Central memory CD8-positive, alpha-beta T cell (primary cell): Measurements from ENCODE around the gene SLC25A34.

Source experiments
- ATAC-seq: fragments of 150-1000 bp; cut with Tn5 transposase; replicated peaks from 2 replicates; pipeline ENCODE4 v1.10.0; 2022; ENCODE audit warnings: mild to moderate bottlenecking, moderate FRiP score, moderate number of reproducible peaks; ENCODE audit not compliant: poor library complexity, severe bottlenecking; ENCODE audit errors: extremely low read depth
- DNase-seq, 2 donors: peaks; one replicate each; pipeline ENCODE4 v3.0.0; 2021; ENCODE audit warnings: low spot score in 2 of 2
- H3K27ac Mint-ChIP-seq: one replicate; pipeline ENCODE4 v1.8.0; 2022; ENCODE audit warnings: low read depth, mild to moderate bottlenecking, moderate library complexity, mixed read lengths
- H3K27me3 Mint-ChIP-seq: one replicate; pipeline ENCODE4 v1.8.0; 2022; ENCODE audit warnings: mixed read lengths
- H3K36me3 Mint-ChIP-seq: one replicate; pipeline ENCODE4 v1.8.0; 2022; ENCODE audit warnings: mild to moderate bottlenecking, moderate library complexity, mixed read lengths; ENCODE audit not compliant: insufficient read depth
- H3K4me1 Mint-ChIP-seq: one replicate; pipeline ENCODE4 v1.8.0; 2022; ENCODE audit warnings: mixed read lengths
- H3K4me3 Mint-ChIP-seq: one replicate; pipeline ENCODE4 v1.8.0; 2022; ENCODE audit warnings: mild to moderate bottlenecking, moderate library complexity, mixed read lengths
- H3K9me3 Mint-ChIP-seq: one replicate; pipeline ENCODE4 v1.8.0; 2022; ENCODE audit warnings: mixed read lengths

Gene SLC25A34

GRCh38 chr1:15755021-15755645 is 19.1 kb downstream of the SLC25A34 start:
- no peak for ATAC-seq
- Mint-ChIP-seq H3K27ac (no peak overlapping the region), H3K36me3 (no peaks in the 10 kb centered on the region), H3K9me3 (no peaks in the 10 kb centered on the region), H3K4me3 (no peak overlapping the region), H3K4me1 (no peaks in the 10 kb centered on the region), H3K27me3 (peaks cover 67% of the 10 kb centered on the region)
- no peak for DNase-seq

- no peak for DNase-seq
- Mint-ChIP-seq H3K9me3 (no peaks in the 10 kb centered on the region), H3K27me3 (peaks cover 72% of the 10 kb centered on the region), H3K4me1 (no peaks in the 10 kb centered on the region), H3K27ac (no peak overlapping the region), H3K36me3 (no peaks in the 10 kb centered on the region), H3K4me3 (no peak overlapping the region)
- no peak for ATAC-seq
Measured at GRCh38 chr1:15755646-15756040, 19.6 kb downstream of the SLC25A34 start.

- Mint-ChIP-seq H3K9me3 (no peaks in the 10 kb centered on the region), H3K27ac (no peak overlapping the region), H3K27me3 (peaks cover 77% of the 10 kb centered on the region), H3K36me3 (no peaks in the 10 kb centered on the region), H3K4me1 (no peaks in the 10 kb centered on the region), H3K4me3 (no peak overlapping the region)
- ATAC-seq (peak; percentile 24), DNase-seq (no peak)
Measured at GRCh38 chr1:15756143-15757015, 20.3 kb downstream of the SLC25A34 start.

GRCh38 chr1:15757016-15757543 is 21.0 kb downstream of the SLC25A34 start:
- H3K4me1 Mint-ChIP-seq = no peaks in the 10 kb centered on the region
- peak overlapping the region; percentile 47 for H3K4me3 Mint-ChIP-seq
- DNase-seq = no peak
- no peaks in the 10 kb centered on the region for H3K36me3 Mint-ChIP-seq
- H3K27me3 Mint-ChIP-seq = peaks cover 77% of the 10 kb centered on the region
- no peak overlapping the region for H3K27ac Mint-ChIP-seq
- no peaks in the 10 kb centered on the region for H3K9me3 Mint-ChIP-seq
- ATAC-seq = no peak

- ATAC-seq = no peak
- peak overlapping the region; percentile 66 for H3K4me3 Mint-ChIP-seq
Measured at GRCh38 chr1:15757575-15758342, 21.7 kb downstream of the SLC25A34 start.

GRCh38 chr1:15758343-15758931 is 22.4 kb downstream of the SLC25A34 start, which contains the start of gene FBLIM1:
FBLIM1 (plus strand) TSS chr1:15758795; CDS start chr1:15764984, 6,189 bp downstream.
- H3K9me3 Mint-ChIP-seq = no peaks in the 10 kb centered on the region
- peaks cover 2% of the 10 kb centered on the region for H3K36me3 Mint-ChIP-seq
- no peak within 1 kb of the TSS for H3K27ac Mint-ChIP-seq
- ATAC-seq (no peak), DNase-seq (no peak)
- H3K4me3 Mint-ChIP-seq = peak within 1 kb of the TSS; percentile 66
- no peaks in the 10 kb centered on the region for H3K4me1 Mint-ChIP-seq
- H3K27me3 Mint-ChIP-seq = peaks cover 79% of the 10 kb centered on the region

More at GRCh38 chr1:15757575-15758342, 21.7 kb downstream of the SLC25A34 start:
- Mint-ChIP-seq H3K36me3 (peaks cover 2% of the 10 kb centered on the region), H3K4me1 (no peaks in the 10 kb centered on the region), H3K27me3 (peaks cover 81% of the 10 kb centered on the region), H3K27ac (no peak overlapping the region), H3K9me3 (no peaks in the 10 kb centered on the region)
- no peak for DNase-seq

GRCh38 chr1:15758953-15759661 is 23.0 kb downstream of the SLC25A34 start:
- H3K4me1 Mint-ChIP-seq = no peaks in the 10 kb centered on the region
- no peaks in the 10 kb centered on the region for H3K9me3 Mint-ChIP-seq
- H3K4me3 Mint-ChIP-seq = peak overlapping the region; percentile 47
- peaks cover 4% of the 10 kb centered on the region for H3K36me3 Mint-ChIP-seq
- DNase-seq = no peak
- ATAC-seq = no peak
- no peak overlapping the region for H3K27ac Mint-ChIP-seq
- H3K27me3 Mint-ChIP-seq = peaks cover 78% of the 10 kb centered on the region

GRCh38 chr1:15760520-15761211 is 24.6 kb downstream of the SLC25A34 start:
- Mint-ChIP-seq H3K27ac (no peak overlapping the region), H3K36me3 (peaks cover 4% of the 10 kb centered on the region), H3K27me3 (peaks cover 85% of the 10 kb centered on the region), H3K4me3 (peak overlapping the region; percentile 20), H3K4me1 (no peaks in the 10 kb centered on the region), H3K9me3 (no peaks in the 10 kb centered on the region)
- DNase-seq = no peak
- no peak for ATAC-seq

GRCh38 chr1:15761366-15762128 is 25.5 kb downstream of the SLC25A34 start:
- H3K4me3 Mint-ChIP-seq = no peak overlapping the region
- DNase-seq = no peak

GRCh38 chr1:15762546-15762945 is 26.5 kb downstream of the SLC25A34 start:
- no peaks in the 10 kb centered on the region for H3K9me3 Mint-ChIP-seq
- H3K27me3 Mint-ChIP-seq = peaks cover 72% of the 10 kb centered on the region
- H3K4me3 Mint-ChIP-seq = no peak overlapping the region
- H3K36me3 Mint-ChIP-seq = peaks cover 4% of the 10 kb centered on the region
- H3K4me1 Mint-ChIP-seq = no peaks in the 10 kb centered on the region
- no peak overlapping the region for H3K27ac Mint-ChIP-seq
- ATAC-seq (no peak), DNase-seq (no peak)

More at GRCh38 chr1:15761366-15762128, 25.5 kb downstream of the SLC25A34 start:
- Mint-ChIP-seq H3K27me3 (peaks cover 82% of the 10 kb centered on the region), H3K36me3 (peaks cover 4% of the 10 kb centered on the region), H3K27ac (no peak overlapping the region), H3K4me1 (no peaks in the 10 kb centered on the region), H3K9me3 (no peaks in the 10 kb centered on the region)
- no peak for ATAC-seq
